GM23248 (cell line): ENCODE results near the gene MRTFA.

Source experiments
- EZH2 ChIP-seq: fragments of 200-600 bp; sonication (generic); IDR thresholded peaks from 2 replicates; pipeline ENCODE4 v1.6.1; 2018; ENCODE audit warnings: antibody characterized with exemption, mild to moderate bottlenecking; ENCODE audit not compliant: insufficient read depth, poor library complexity, severe bottlenecking
- EZH2phosphoT487 ChIP-seq: fragments of 200-600 bp; sonication (generic); IDR thresholded peaks from 2 replicates; pipeline ENCODE4 v1.6.1; 2018; ENCODE audit warnings: antibody characterized with exemption, moderate library complexity, mild to moderate bottlenecking, low read depth; ENCODE audit not compliant: insufficient read depth

DNA sequence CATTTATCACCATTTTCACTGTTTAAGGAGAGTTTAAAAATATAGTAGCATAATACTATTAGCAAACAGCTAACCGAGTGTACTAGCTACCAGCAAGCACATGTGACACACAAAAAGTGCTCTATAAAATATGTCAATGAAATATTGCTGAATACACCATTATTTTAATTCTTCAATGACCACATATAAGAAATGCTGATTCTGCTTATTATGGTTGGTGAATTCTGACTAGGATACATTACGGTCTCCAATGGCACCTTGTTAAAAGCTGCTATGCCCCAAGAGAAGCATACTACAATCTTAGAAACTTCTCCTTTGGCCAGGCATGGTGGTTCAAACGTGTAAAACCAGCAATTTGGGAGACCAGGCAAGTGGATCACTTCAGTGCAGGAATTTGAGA lies 129.8 kb downstream of the MRTFA start:
- no peak for TF ChIP-seq EZH2
- TF ChIP-seq EZH2phosphoT487: no peak
